Measurements from ENCODE around the gene CEP112. TPM values are rescaled to one million over a fixed set of nuclear protein-coding genes. Genes with fewer than 3 reads are reported as not detected.

Gene CEP112
- total and polyA plus RNA-seq, 2 of the 8 experiments (the other 6 are each of a cell fraction or from before 2014, with no cell fraction given), result 0.62 to 3.1 TPM

DNA sequence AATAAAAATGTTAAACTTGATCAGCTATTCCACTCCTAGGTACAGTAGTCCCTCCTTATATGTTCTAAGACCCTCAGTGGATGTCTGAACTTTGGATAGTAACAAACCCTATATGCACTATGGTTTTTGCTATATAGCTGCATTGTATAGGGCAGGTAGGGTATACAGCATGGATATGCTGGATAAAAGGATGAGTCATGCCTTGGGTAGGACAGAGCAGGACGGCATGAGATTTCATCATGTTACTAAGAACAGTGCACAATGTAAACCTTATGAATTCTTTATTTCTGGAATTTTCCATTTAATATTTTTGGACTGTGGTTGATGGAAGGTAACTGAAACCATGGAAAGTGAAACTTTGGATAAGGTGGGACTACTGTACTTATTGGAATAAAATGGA is 235.1 kb downstream of the CEP112 start:
- 83% methylated on average over 1 of the region's 1 CpG; no CpG with 5 or more reads in 1 of the 2 experiments for WGBS, 2 experiments (ENCODE audit: extremely low coverage in 1 of 2, insufficient coverage in 1 of 2, insufficient read length in 1 of 2, insufficient replicate concordance in 2 of 2, low coverage in 1 of 2, low lambda C conversion rate in 2 of 2, missing lambda C conversion rate in 1 of 2)
- Histone ChIP-seq H3K4me2 (ENCODE audit: insufficient read depth in 1 of 2, low read depth in 2 of 2, low read length in 2 of 2) (no peak overlapping the region), H3K4ac (replicated peaks; ENCODE audit: insufficient read length, low read depth, low read length) (no peak overlapping the region), H2BK20ac (ENCODE audit: low read length) (no peak overlapping the region), H3K14ac (ENCODE audit: insufficient read length) (no peak overlapping the region), H3K9ac (replicated peaks in 1 of 4; ENCODE audit: extremely low read depth in 1 of 4, low read depth in 3 of 4, low read length in 3 of 4) (no peak overlapping the region), H3K23me2 (ENCODE audit: low read depth, low read length) (no peaks in the 10 kb centered on the region), H3K79me1 (ENCODE audit: low read depth, low read length) (no peaks in the 10 kb centered on the region), H3K4me1 (replicated peaks in 1 of 4; ENCODE audit: control insufficient read depth in 3 of 4, insufficient read depth in 4 of 4, low read length in 3 of 4) (no peaks in the 10 kb centered on the region), H3K4me3 (ENCODE audit: extremely low read depth in 1 of 4, insufficient read depth in 2 of 4, low read depth in 3 of 4, low read length in 4 of 4) (no peak overlapping the region), H2BK15ac (ENCODE audit: low read length) (no peak overlapping the region), H2AFZ (ENCODE audit: low read length) (no peak overlapping the region), H2BK120ac (replicated peaks; ENCODE audit: low read depth, low read length) (no peak overlapping the region), H3K18ac (ENCODE audit: extremely low read depth, low read length) (no peak overlapping the region), H4K20me1 (replicated peaks in 1 of 2; ENCODE audit: control insufficient read depth in 1 of 2, insufficient read depth in 2 of 2, low read length in 2 of 2) (no peaks in the 10 kb centered on the region), H3K27me3 (replicated peaks in 1 of 4; ENCODE audit: control insufficient read depth in 3 of 4, extremely low read depth in 1 of 4, insufficient read depth in 3 of 4, low read length in 3 of 4) (no peaks in the 10 kb centered on the region), H2AK5ac (ENCODE audit: low read depth, low read length) (no peak overlapping the region), H3K9me3 (ENCODE audit: insufficient read depth in 2 of 2, low read depth in 1 of 2, low read length in 1 of 2) (peaks cover 2 to 5% of the 10 kb centered on the region in 2 experiments; a peak in 2 of 4 replicates), H3K23ac (ENCODE audit: insufficient read length) (no peak overlapping the region), H4K8ac (ENCODE audit: extremely low read depth, insufficient read depth, low read length) (no peak overlapping the region), H4K5ac (ENCODE audit: insufficient read length, low read depth, low read length) (no peak overlapping the region), H2BK5ac (ENCODE audit: low read depth, low read length) (no peak overlapping the region), H3K56ac (replicated peaks; ENCODE audit: insufficient read length, low read depth, low read length) (no peak overlapping the region), H4K91ac (replicated peaks; ENCODE audit: insufficient read length, low read length) (no peak overlapping the region), H3K27ac (ENCODE audit: low read depth, low read length) (no peak overlapping the region), H2BK12ac (ENCODE audit: low read depth, low read length) (no peak overlapping the region), H3K36me3 (ENCODE audit: control insufficient read depth in 2 of 4, insufficient read depth in 4 of 4, low read length in 3 of 4) (no peaks in the 10 kb centered on the region), H3K79me2 (ENCODE audit: control insufficient read depth in 1 of 2, insufficient read depth in 2 of 2, low read length in 2 of 2) (no peaks in the 10 kb centered on the region)
- FAIRE-seq (no peak), DNase-seq (ENCODE audit: low read depth in 1 of 2, low spot score in 2 of 2) (no peak)
- CTCF ChIA-PET (ENCODE audit: partially characterized antibody), result interaction anchor here (0.9 kb wide), 1 partner anchor 9 kb away, joined by 3 read pairs; no protein-coding TSS in a partner anchor
- POLR2A ChIA-PET (ENCODE audit: partially characterized antibody), result no interaction called here
- TF ChIP-seq SRF (IDR thresholded peaks at IDR 0.05; ENCODE audit: low read depth, low read length), result no peak
- TF ChIP-seq SUZ12 (IDR thresholded peaks at IDR 0.05; ENCODE audit: low read length), result no peak
- TF ChIP-seq, protein P1, sequence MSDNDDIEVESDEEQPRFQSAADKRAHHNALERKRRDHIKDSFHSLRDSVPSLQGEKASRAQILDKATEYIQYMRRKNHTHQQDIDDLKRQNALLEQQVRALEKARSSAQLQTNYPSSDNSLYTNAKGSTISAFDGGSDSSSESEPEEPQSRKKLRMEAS (IDR thresholded peaks at IDR 0.05), result no peak
- TF ChIP-seq SIRT6 (IDR thresholded peaks at IDR 0.05; ENCODE audit: low read length), result no peak
- TF ChIP-seq, protein P2, sequence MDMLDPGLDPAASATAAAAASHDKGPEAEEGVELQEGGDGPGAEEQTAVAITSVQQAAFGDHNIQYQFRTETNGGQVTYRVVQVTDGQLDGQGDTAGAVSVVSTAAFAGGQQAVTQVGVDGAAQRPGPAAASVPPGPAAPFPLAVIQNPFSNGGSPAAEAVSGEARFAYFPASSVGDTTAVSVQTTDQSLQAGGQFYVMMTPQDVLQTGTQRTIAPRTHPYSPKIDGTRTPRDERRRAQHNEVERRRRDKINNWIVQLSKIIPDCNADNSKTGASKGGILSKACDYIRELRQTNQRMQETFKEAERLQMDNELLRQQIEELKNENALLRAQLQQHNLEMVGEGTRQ (IDR thresholded peaks at IDR 0.05; ENCODE audit: low read length), result no peak
- TF ChIP-seq TBP (IDR thresholded peaks at IDR 0.05; ENCODE audit: low read depth, low read length), result no peak
- TF ChIP-seq POLR2A (IDR thresholded peaks at IDR 0.05; ENCODE audit: control extremely low read depth in 1 of 2, low read depth in 2 of 2, low read length in 2 of 2), result no peak
- TF ChIP-seq CEBPB (IDR thresholded peaks at IDR 0.05; ENCODE audit: low read depth, low read length), result no peak
- no peak for TF ChIP-seq EZH2 (IDR thresholded peaks at IDR 0.05; ENCODE audit: low read depth, low read length, severe bottlenecking)
- TF ChIP-seq CHD2 (IDR thresholded peaks at IDR 0.05; ENCODE audit: low read length), result no peak
- TF ChIP-seq, protein P3, sequence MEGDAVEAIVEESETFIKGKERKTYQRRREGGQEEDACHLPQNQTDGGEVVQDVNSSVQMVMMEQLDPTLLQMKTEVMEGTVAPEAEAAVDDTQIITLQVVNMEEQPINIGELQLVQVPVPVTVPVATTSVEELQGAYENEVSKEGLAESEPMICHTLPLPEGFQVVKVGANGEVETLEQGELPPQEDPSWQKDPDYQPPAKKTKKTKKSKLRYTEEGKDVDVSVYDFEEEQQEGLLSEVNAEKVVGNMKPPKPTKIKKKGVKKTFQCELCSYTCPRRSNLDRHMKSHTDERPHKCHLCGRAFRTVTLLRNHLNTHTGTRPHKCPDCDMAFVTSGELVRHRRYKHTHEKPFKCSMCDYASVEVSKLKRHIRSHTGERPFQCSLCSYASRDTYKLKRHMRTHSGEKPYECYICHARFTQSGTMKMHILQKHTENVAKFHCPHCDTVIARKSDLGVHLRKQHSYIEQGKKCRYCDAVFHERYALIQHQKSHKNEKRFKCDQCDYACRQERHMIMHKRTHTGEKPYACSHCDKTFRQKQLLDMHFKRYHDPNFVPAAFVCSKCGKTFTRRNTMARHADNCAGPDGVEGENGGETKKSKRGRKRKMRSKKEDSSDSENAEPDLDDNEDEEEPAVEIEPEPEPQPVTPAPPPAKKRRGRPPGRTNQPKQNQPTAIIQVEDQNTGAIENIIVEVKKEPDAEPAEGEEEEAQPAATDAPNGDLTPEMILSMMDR (IDR thresholded peaks at IDR 0.05; ENCODE audit: control extremely low read depth in 1 of 3, insufficient read depth in 1 of 3, low read depth in 1 of 3, low read length in 3 of 3), result no peak
- no peak for TF ChIP-seq SP2 (IDR thresholded peaks at IDR 0.05; ENCODE audit: low read length)

Data from H1 (cell line).